ENCODE measurements around the gene MAN1A1.
A peak's percentile ranks its signal among the peaks of the same experiment; 100 is the strongest.

DNA sequence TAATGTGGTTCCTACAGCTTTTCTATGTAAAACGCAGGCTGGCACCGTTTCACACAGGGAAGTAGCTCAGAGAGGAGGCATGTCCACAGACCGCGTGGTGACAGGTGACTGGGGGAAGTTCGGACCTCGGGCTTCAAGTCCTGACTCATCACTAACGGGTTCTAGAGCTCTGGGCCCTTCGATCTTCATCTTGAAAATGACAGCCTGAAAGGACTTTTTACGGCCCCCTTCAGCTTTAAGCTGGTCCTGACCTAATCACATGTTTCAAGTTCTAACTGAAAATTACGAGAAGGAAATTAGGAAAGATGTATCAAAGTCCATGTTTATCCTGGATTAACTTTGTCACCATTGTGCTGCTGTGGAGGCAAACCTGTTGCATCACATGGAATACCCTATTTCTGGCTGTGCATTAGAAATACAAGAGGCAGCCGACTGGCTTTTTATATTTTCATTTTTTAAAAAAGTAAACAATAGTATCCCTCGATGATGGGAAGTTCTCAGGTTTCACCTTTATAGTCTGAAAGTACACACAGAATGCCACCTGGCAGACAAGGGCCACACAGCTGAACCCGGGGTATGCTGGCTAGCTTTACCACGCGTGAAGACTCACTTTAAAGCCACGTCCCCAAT is 2.0 kb downstream of the MAN1A1 start:
- TF ChIP-seq POLR2A (IDR thresholded peaks at IDR 0.05) (no peak), EP300 (IDR thresholded peaks at IDR 0.05; ENCODE audit: low read depth) (no peak), POLR2AphosphoS5 (IDR thresholded peaks at IDR 0.05) (peak in 1 of 3 donors; percentile 20)
- TF ChIP-seq, protein P1, sequence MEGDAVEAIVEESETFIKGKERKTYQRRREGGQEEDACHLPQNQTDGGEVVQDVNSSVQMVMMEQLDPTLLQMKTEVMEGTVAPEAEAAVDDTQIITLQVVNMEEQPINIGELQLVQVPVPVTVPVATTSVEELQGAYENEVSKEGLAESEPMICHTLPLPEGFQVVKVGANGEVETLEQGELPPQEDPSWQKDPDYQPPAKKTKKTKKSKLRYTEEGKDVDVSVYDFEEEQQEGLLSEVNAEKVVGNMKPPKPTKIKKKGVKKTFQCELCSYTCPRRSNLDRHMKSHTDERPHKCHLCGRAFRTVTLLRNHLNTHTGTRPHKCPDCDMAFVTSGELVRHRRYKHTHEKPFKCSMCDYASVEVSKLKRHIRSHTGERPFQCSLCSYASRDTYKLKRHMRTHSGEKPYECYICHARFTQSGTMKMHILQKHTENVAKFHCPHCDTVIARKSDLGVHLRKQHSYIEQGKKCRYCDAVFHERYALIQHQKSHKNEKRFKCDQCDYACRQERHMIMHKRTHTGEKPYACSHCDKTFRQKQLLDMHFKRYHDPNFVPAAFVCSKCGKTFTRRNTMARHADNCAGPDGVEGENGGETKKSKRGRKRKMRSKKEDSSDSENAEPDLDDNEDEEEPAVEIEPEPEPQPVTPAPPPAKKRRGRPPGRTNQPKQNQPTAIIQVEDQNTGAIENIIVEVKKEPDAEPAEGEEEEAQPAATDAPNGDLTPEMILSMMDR (IDR thresholded peaks at IDR 0.05) = no peak

Measured in transverse colon (tissue), 4 donors.